Kidney (tissue), 14 donors: ENCODE measurements around the gene ACTR1B. TPM values are rescaled to one million over a fixed set of nuclear protein-coding genes. Genes with fewer than 3 reads are reported as not detected.
A peak's percentile ranks its signal among the peaks of the same experiment; 100 is the strongest.
"Not testable (repeated sequence)": the region's sequence is repeated elsewhere in the genome, so short reads cannot be mapped to it uniquely, and the experiment has no call there.

ENCODE experiments used
- DNase-seq, 5 donors: peaks; one replicate each; pipeline ENCODE4 v3.0.0-alpha.2; 2013 to 2020
- FAIRE-seq: peaks from 2 replicates; lab custom pipeline; 2012; peaks lifted over from hg19 to GRCh38; lab: Jason Lieb, UNC
- H3K27ac ChIP-seq, 2 donors: one replicate each; pipeline ENCODE4 v1.7.0; 2013; ENCODE audit warnings: low read depth in 2 of 2, low read length in 2 of 2, inconsistent platforms in 1 of 2
- H3K27me3 ChIP-seq: one replicate; pipeline ENCODE4 v1.7.1; 2013; ENCODE audit warnings: low read length, inconsistent platforms; ENCODE audit not compliant: control insufficient read depth, insufficient read depth
- H3K36me3 ChIP-seq, 3 donors: one replicate each; pipeline versions ENCODE4 v1.7.0 to v1.7.1; 2013; ENCODE audit warnings: low read length in 3 of 3, control low read depth in 1 of 3, inconsistent platforms in 1 of 3; ENCODE audit not compliant: insufficient read depth in 3 of 3, control insufficient read depth in 2 of 3
- H3K4me1 ChIP-seq, 3 donors: one replicate each; pipeline versions ENCODE4 v1.7.0 to v1.7.1; 2013; ENCODE audit warnings: low read length in 3 of 3, inconsistent platforms in 1 of 3, low read depth in 1 of 3; ENCODE audit not compliant: control insufficient read depth in 2 of 3, insufficient read depth in 2 of 3
- H3K4me3 ChIP-seq, 3 donors: one replicate each; pipeline versions ENCODE4 v1.7.0 to v1.8.1; 2013; ENCODE audit warnings: low read length in 3 of 3, control low read depth in 1 of 3, inconsistent platforms in 1 of 3
- H3K9ac ChIP-seq, 3 donors: one replicate each; pipeline versions ENCODE4 v1.7.0 to v1.7.1; 2013; ENCODE audit warnings: low read length in 3 of 3, control low read depth in 1 of 3, inconsistent platforms in 1 of 3
- H3K9me3 ChIP-seq, 3 donors: one replicate each; pipeline versions ENCODE4 v1.7.0 to v1.7.1; 2013; ENCODE audit warnings: low read length in 3 of 3, control low read depth in 1 of 3, inconsistent platforms in 1 of 3; ENCODE audit not compliant: control insufficient read depth in 2 of 3, insufficient read depth in 1 of 3
- CTCF ChIP-seq: IDR thresholded peaks from 3 replicates; pipeline ENCODE4 v1.5.1; 2012; ENCODE audit warnings: mild to moderate bottlenecking, moderate library complexity, borderline replicate concordance; ENCODE audit not compliant: insufficient read depth; ENCODE audit errors: extremely low read depth
- intact Hi-C: fragments of 100-400 bp; cut with DNase I; formaldehyde crosslinking; loops from one replicate; pipeline ENCODE4 v1.11.1; 2022
- polyA plus RNA-seq: library from polyadenylated mRNA; stranded (reverse); fragments of 350-450 nt; fragmentation: Illumina TruSeq; extraction: RNeasy Lipid Tissue Mini Kit (QIAGEN cat#74804); gene quantifications from one replicate; pipeline ENCODE4 v1.2.3, GENCODE V29; 2014; ENCODE audit warnings: low read depth, low replicate concordance; ENCODE audit not compliant: insufficient read depth
- total RNA-seq: library from RNA; stranded (reverse); fragmentation: NEBNext Ultra II Directional; extraction: Animal tissue kit (Norgen Biotek cat#: 25700); gene quantifications from one replicate; pipeline ENCODE4 v1.2.1, GENCODE V29; 2021
- donor health status: control.
- donor health status: control.
- donor health status: control.
- donor health status: control.
- donor health status: control.
- donor health status: DM: yes; HTN: yes; CAD: no.
- donor health status: Normal renal cell carcinoma (clear cell type).

Gene ACTR1B
- total and polyA plus RNA-seq, 2 donors from 2014 or later = 62.4 to 76.7 TPM

GRCh38 chr2:97673915-97674283 lies 10.1 kb upstream of the ACTR1B start:
- Histone ChIP-seq H3K4me1 (peaks cover 0 to 5% (median 0%) of the 10 kb centered on the region in 3 donors), H3K36me3 (no peaks in the 10 kb centered on the region), H3K27ac (no peak overlapping the region), H3K9ac (no peak overlapping the region), H3K27me3 (no peaks in the 10 kb centered on the region), H3K4me3 (no peak overlapping the region), H3K9me3 (no peaks in the 10 kb centered on the region)
- peak in 3 of 5 donors; percentile 71 to 81 (median 73) for DNase-seq
- TF ChIP-seq CTCF = no peak
- no peak for FAIRE-seq
- intact Hi-C loops = no loop called here

GRCh38 chr2:97673182-97673914 lies 9.5 kb upstream of the ACTR1B start:
- no peaks in the 10 kb centered on the region for H3K9me3 ChIP-seq
- no peak overlapping the region for H3K4me3 ChIP-seq
- DNase-seq (no peak), FAIRE-seq (no peak)
- no peaks in the 10 kb centered on the region for H3K27me3 ChIP-seq
- peaks cover 0 to 5% (median 0%) of the 10 kb centered on the region in 3 donors for H3K4me1 ChIP-seq
- TF ChIP-seq CTCF = no peak
- no peaks in the 10 kb centered on the region for H3K36me3 ChIP-seq
- intact Hi-C loops = no loop called here
- no peak overlapping the region for H3K27ac ChIP-seq
- no peak overlapping the region for H3K9ac ChIP-seq

- FAIRE-seq, H3K27ac ChIP-seq, DNase-seq, H3K4me3 ChIP-seq, H3K36me3 ChIP-seq, H3K9ac ChIP-seq, intact Hi-C loops, H3K27me3 ChIP-seq, H3K4me1 ChIP-seq, H3K9me3 ChIP-seq: not testable (repeated sequence)
Measured at GRCh38 chr2:97672606-97673140, 8.8 kb upstream of the ACTR1B start.

- Histone ChIP-seq H3K4me1 (peaks cover 0 to 5% (median 0%) of the 10 kb centered on the region in 3 donors), H3K9me3 (no peaks in the 10 kb centered on the region), H3K27ac (no peak overlapping the region), H3K4me3 (no peak overlapping the region), H3K9ac (no peak overlapping the region), H3K27me3 (no peaks in the 10 kb centered on the region), H3K36me3 (no peaks in the 10 kb centered on the region)
- no peak for DNase-seq
- no peak for TF ChIP-seq CTCF
- no peak for FAIRE-seq
- intact Hi-C loops = no loop called here
Measured at GRCh38 chr2:97671526-97671925, 7.7 kb upstream of the ACTR1B start.
